ENCODE results near the gene FBXL19.

The FBXL19 gene

DNA sequence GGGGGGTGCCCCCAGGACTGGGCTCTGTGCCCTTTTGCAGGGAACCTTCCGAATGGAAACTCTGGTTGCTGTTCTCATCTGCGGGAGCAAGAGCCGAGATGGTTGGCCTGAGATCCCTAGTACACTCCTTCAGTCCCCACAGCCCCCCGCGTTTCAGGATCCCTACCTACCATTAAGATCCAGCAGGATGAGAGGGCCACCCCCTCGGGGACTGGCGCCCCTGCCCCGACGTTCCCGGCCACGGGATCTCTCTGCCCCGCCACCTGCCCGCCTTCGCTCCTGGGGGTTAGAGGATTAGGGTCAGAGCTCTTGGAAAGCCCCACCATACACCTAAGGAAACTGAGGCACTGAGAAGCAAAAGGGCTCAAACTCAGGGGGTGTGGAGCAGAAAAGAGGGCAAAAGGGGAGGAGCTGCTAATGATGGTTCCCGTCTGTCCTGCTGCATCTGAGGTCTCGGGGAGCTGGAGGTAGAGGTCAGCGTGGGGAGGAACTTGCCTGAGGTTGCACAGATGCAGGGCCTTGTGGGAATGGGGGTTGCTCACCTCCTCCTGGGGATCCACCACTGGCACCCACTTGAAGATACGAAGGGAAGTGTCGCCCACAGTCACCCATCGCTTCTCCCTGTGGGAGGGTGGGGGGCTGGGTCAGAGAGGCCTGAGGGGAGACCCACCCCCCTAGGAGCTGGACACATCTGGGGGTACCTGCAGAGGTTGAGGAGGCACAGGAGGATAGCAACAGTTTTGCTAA is 30.5 kb upstream of the FBXL19 start:
- H3K4me1 ChIP-seq (ENCODE audit: control insufficient read depth, low read length), result peaks cover 49% of the 10 kb centered on the region
- peaks cover 10% of the 10 kb centered on the region for H3K79me2 ChIP-seq (ENCODE audit: control insufficient read depth, low read length)
- peaks cover 10% of the 10 kb centered on the region for H3K36me3 ChIP-seq (ENCODE audit: control insufficient read depth, low read length)
- no peaks in the 10 kb centered on the region for H4K20me1 ChIP-seq (ENCODE audit: control insufficient read depth, insufficient read depth, low read depth, low read length)
- H3F3A ChIP-seq (ENCODE audit: control insufficient read depth, insufficient read depth), result peaks cover 19% of the 10 kb centered on the region
- no peaks in the 10 kb centered on the region for H3K9me2 ChIP-seq (replicated peaks; ENCODE audit: control insufficient read depth, low read length)
- no peaks in the 10 kb centered on the region for H3K9me3 ChIP-seq (ENCODE audit: control insufficient read depth, insufficient read depth, low read length)
- H3K27me3 ChIP-seq (ENCODE audit: control insufficient read depth, low read length), result no peaks in the 10 kb centered on the region
- TF ChIP-seq, protein P1, sequence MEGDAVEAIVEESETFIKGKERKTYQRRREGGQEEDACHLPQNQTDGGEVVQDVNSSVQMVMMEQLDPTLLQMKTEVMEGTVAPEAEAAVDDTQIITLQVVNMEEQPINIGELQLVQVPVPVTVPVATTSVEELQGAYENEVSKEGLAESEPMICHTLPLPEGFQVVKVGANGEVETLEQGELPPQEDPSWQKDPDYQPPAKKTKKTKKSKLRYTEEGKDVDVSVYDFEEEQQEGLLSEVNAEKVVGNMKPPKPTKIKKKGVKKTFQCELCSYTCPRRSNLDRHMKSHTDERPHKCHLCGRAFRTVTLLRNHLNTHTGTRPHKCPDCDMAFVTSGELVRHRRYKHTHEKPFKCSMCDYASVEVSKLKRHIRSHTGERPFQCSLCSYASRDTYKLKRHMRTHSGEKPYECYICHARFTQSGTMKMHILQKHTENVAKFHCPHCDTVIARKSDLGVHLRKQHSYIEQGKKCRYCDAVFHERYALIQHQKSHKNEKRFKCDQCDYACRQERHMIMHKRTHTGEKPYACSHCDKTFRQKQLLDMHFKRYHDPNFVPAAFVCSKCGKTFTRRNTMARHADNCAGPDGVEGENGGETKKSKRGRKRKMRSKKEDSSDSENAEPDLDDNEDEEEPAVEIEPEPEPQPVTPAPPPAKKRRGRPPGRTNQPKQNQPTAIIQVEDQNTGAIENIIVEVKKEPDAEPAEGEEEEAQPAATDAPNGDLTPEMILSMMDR (IDR thresholded peaks at IDR 0.05; ENCODE audit: low read depth, low read length, poor library complexity, severe bottlenecking), result no peak
- TF ChIP-seq EZH2phosphoT487 (IDR thresholded peaks at IDR 0.05; ENCODE audit: borderline replicate concordance, low read length), result no peak
- H3K4me2 ChIP-seq (ENCODE audit: low read length), result peak overlapping the region; percentile 99
- H3K4me3 ChIP-seq (ENCODE audit: low read length), result peak overlapping the region; percentile 88
- no peak overlapping the region for H3K27ac ChIP-seq (ENCODE audit: low read depth, low read length)

DNA sequence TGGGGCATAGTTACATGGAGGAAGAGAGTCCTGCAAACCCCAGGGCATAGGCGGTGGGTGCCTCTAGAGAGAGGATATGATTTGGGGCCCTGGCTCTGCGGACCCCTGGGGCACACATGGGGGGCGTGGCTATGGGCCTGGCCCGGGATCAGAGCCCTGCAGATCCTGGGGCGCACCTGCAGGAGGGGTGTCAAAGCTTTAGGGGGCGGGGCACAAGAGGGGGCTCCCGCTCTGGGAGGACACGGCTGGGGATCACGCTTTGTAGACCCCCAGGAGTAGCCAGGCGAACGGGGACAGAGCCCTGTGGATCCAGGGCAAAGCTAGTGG is 30.0 kb upstream of the FBXL19 start:
- H3K9me2 ChIP-seq (replicated peaks; ENCODE audit: control insufficient read depth, low read length), result no peaks in the 10 kb centered on the region
- H3K4me1 ChIP-seq (ENCODE audit: control insufficient read depth, low read length), result peaks cover 51% of the 10 kb centered on the region
- peak overlapping the region; percentile 99 for H3K4me2 ChIP-seq (ENCODE audit: low read length)
- TF ChIP-seq EZH2phosphoT487 (IDR thresholded peaks at IDR 0.05; ENCODE audit: borderline replicate concordance, low read length), result no peak
- TF ChIP-seq, protein P1 (IDR thresholded peaks at IDR 0.05; ENCODE audit: low read depth, low read length, poor library complexity, severe bottlenecking), result no peak
- no peaks in the 10 kb centered on the region for H3K9me3 ChIP-seq (ENCODE audit: control insufficient read depth, insufficient read depth, low read length)
- peaks cover 9% of the 10 kb centered on the region for H3K36me3 ChIP-seq (ENCODE audit: control insufficient read depth, low read length)
- H3F3A ChIP-seq (ENCODE audit: control insufficient read depth, insufficient read depth), result peaks cover 19% of the 10 kb centered on the region
- H3K27ac ChIP-seq (ENCODE audit: low read depth, low read length), result peak overlapping the region; percentile 32; the same call in 1 of the 2 replicates
- no peaks in the 10 kb centered on the region for H3K27me3 ChIP-seq (ENCODE audit: control insufficient read depth, low read length)
- H3K79me2 ChIP-seq (ENCODE audit: control insufficient read depth, low read length), result peaks cover 10% of the 10 kb centered on the region
- H4K20me1 ChIP-seq (ENCODE audit: control insufficient read depth, insufficient read depth, low read depth, low read length), result no peaks in the 10 kb centered on the region
- H3K4me3 ChIP-seq (ENCODE audit: low read length), result peak overlapping the region; percentile 88

DNA sequence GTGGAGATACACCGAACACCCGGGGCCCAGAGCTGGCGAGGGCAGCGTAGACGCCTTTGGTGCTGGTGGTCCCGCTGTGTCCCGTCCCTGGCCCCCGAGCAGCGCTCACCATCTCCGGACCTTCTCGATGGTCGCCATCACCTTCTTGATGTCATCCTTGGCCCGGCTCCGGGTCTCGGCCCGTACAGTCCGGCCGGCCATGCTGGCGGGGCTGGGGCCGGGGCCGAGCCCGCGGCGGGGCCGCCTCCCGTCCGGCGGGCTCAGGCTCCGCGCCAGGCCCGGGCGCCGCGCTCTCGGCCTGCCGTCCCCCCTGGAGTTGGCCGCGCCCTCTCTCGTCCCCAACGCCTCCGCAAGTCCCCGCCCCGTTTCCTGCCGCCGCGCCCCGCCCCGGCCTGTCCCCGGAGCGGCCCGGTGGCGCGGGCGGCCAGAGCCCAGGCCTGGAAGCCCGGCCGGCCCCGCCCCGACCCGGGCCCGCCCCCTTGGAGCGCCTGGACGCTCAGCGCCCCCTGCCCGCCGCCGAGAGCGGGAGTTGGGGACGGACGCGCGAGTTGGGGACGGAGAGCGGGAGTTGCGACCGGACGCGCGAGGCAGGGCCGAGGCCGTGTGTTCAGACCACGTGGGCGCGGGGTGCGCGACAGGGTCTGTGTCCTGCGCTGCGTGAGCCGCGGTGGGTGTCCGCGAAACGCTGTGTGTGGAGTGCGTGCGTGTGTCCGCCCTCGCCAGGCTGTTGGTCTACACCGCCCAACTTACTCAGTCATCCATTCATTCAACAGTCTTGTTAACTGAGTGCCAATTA is 29.4 kb upstream of the FBXL19 start, which contains the start of gene BCL7C:
Gene BCL7C (minus strand): TSS at position 334 of the 796 bp plus-strand sequence. CDS start 133 bp downstream, at position 201.
- peaks cover 6% of the 10 kb centered on the region for H3K36me3 ChIP-seq (ENCODE audit: control insufficient read depth, low read length)
- H4K20me1 ChIP-seq (ENCODE audit: control insufficient read depth, insufficient read depth, low read depth, low read length), result no peaks in the 10 kb centered on the region
- H3K9me3 ChIP-seq (ENCODE audit: control insufficient read depth, insufficient read depth, low read length), result no peaks in the 10 kb centered on the region
- H3K79me2 ChIP-seq (ENCODE audit: control insufficient read depth, low read length), result peaks cover 10% of the 10 kb centered on the region
- no peak for TF ChIP-seq EZH2phosphoT487 (IDR thresholded peaks at IDR 0.05; ENCODE audit: borderline replicate concordance, low read length)
- TF ChIP-seq, protein P1 (IDR thresholded peaks at IDR 0.05; ENCODE audit: low read depth, low read length, poor library complexity, severe bottlenecking), result peak; percentile 43
- H3K4me3 ChIP-seq (ENCODE audit: low read length), result peak within 1 kb of the TSS; percentile 88
- peak within 1 kb of the TSS; percentile 99 for H3K4me2 ChIP-seq (ENCODE audit: low read length)
- H3K4me1 ChIP-seq (ENCODE audit: control insufficient read depth, low read length), result peaks cover 51% of the 10 kb centered on the region
- H3K27me3 ChIP-seq (ENCODE audit: control insufficient read depth, low read length), result no peaks in the 10 kb centered on the region
- H3F3A ChIP-seq (ENCODE audit: control insufficient read depth, insufficient read depth), result peaks cover 23% of the 10 kb centered on the region
- no peaks in the 10 kb centered on the region for H3K9me2 ChIP-seq (replicated peaks; ENCODE audit: control insufficient read depth, low read length)
- peak within 1 kb of the TSS; percentile 39 for H3K27ac ChIP-seq (ENCODE audit: low read depth, low read length)

Data from DOHH2 (cell line).